GM12891 (cell line): ENCODE data around the gene RAB30.

Experiments used
- DNase-seq: peaks from one replicate; pipeline ENCODE4 v3.0.0; 2011; ENCODE audit warnings: low spot score; ENCODE audit not compliant: insufficient read length
- FAIRE-seq: peaks from 2 replicates; lab custom pipeline; 2011; peaks lifted over from hg19 to GRCh38; lab: Jason Lieb, UNC
- PAX5 ChIP-seq: IDR thresholded peaks from 2 replicates; pipeline ENCODE4 v1.6.1; 2011; ENCODE audit warnings: low read length, moderate library complexity, mild to moderate bottlenecking; ENCODE audit not compliant: insufficient read depth, severe bottlenecking
- POLR2A ChIP-seq: IDR thresholded peaks from 2 replicates; pipeline ENCODE4 v1.6.1; 2011; ENCODE audit warnings: low read depth, low read length, control low read depth
- POLR2AphosphoS5 ChIP-seq: IDR thresholded peaks from 2 replicates; pipeline ENCODE4 v1.6.1; 2011; ENCODE audit warnings: low read depth, low read length, control low read depth
- POU2F2 ChIP-seq: IDR thresholded peaks from 2 replicates; pipeline ENCODE4 v1.6.1; 2011; ENCODE audit warnings: low read depth, mild to moderate bottlenecking, control low read depth, low read length, moderate library complexity
- SPI1 ChIP-seq: IDR thresholded peaks from 2 replicates; pipeline ENCODE4 v1.6.1; 2011; ENCODE audit warnings: low read depth, low read length, control low read depth
- TAF1 ChIP-seq: IDR thresholded peaks from 2 replicates; pipeline ENCODE4 v1.6.1; 2011; ENCODE audit warnings: low read depth, low read length, control low read depth

Gene RAB30

GRCh38 chr11:83056611-83057010 lies 15.1 kb downstream of the RAB30 start:
- DNase-seq (no peak), FAIRE-seq (no peak)
- no peak for TF ChIP-seq POLR2A
- TF ChIP-seq POLR2AphosphoS5, result no peak
- TF ChIP-seq POU2F2, result no peak
- TF ChIP-seq TAF1, result no peak
- TF ChIP-seq PAX5, result no peak
- no peak for TF ChIP-seq SPI1

- DNase-seq, result no peak
- no peak for TF ChIP-seq POLR2A
- no peak for TF ChIP-seq TAF1
- TF ChIP-seq PAX5, result no peak
- TF ChIP-seq POLR2AphosphoS5, result no peak
- no peak for TF ChIP-seq SPI1
- TF ChIP-seq POU2F2, result no peak
- FAIRE-seq, result no peak
These were observed 15.5 kb downstream of the RAB30 start for GRCh38 chr11:83056204-83056603.

GRCh38 chr11:83054904-83055380 lies 16.8 kb downstream of the RAB30 start:
- no peak for FAIRE-seq
- TF ChIP-seq POLR2AphosphoS5, result no peak
- TF ChIP-seq SPI1, result peak; percentile 58
- DNase-seq, result no peak

GRCh38 chr11:83054001-83054400 lies 17.7 kb downstream of the RAB30 start:
- DNase-seq (no peak), FAIRE-seq (no peak)
- TF ChIP-seq SPI1, result peak; percentile 14; the same call in 1 of the 2 replicates
- TF ChIP-seq POU2F2, result no peak

GRCh38 chr11:83051760-83052671 lies 19.7 kb downstream of the RAB30 start:
- no peak for TF ChIP-seq SPI1
- TF ChIP-seq POLR2A, result no peak
- no peak for TF ChIP-seq POU2F2
- TF ChIP-seq PAX5, result no peak
- no peak for TF ChIP-seq POLR2AphosphoS5
- no peak for TF ChIP-seq TAF1
- DNase-seq, result no peak
- no peak for FAIRE-seq

GRCh38 chr11:83047515-83048225 lies 24.0 kb downstream of the RAB30 start:
- TF ChIP-seq POLR2A (no peak), TAF1 (no peak), SPI1 (0 out of 2 replicates have a peak, but pooled peaks have one; percentile 12)
- FAIRE-seq, result no peak
- DNase-seq, result no peak

- DNase-seq, result no peak
- FAIRE-seq, result no peak
- TF ChIP-seq POU2F2 (no peak), SPI1 (no peak), TAF1 (no peak), POLR2AphosphoS5 (no peak), POLR2A (no peak), PAX5 (no peak)
These were observed 25.0 kb downstream of the RAB30 start for GRCh38 chr11:83046621-83047172.

GRCh38 chr11:83044958-83045712 lies 26.6 kb downstream of the RAB30 start:
- TF ChIP-seq POLR2A (no peak), SPI1 (no peak), POLR2AphosphoS5 (no peak), POU2F2 (no peak), PAX5 (no peak), TAF1 (no peak)
- FAIRE-seq (peak; percentile 87), DNase-seq (peak; percentile 29)
